HG02885 (cell line): Measurements from ENCODE around the gene NALF2.

Experiments used
- ATAC-seq: cut with Tn5 transposase; IDR thresholded peaks from one replicate; pipeline ENCODE4 v1.9.1; 2021; ENCODE audit warnings: mild to moderate bottlenecking; ENCODE audit not compliant: unreplicated experiment, poor library complexity

Gene NALF2

GRCh38 chrX:69523314-69523713, 19.2 kb downstream of the NALF2 start:
- no peak for ATAC-seq

DNA sequence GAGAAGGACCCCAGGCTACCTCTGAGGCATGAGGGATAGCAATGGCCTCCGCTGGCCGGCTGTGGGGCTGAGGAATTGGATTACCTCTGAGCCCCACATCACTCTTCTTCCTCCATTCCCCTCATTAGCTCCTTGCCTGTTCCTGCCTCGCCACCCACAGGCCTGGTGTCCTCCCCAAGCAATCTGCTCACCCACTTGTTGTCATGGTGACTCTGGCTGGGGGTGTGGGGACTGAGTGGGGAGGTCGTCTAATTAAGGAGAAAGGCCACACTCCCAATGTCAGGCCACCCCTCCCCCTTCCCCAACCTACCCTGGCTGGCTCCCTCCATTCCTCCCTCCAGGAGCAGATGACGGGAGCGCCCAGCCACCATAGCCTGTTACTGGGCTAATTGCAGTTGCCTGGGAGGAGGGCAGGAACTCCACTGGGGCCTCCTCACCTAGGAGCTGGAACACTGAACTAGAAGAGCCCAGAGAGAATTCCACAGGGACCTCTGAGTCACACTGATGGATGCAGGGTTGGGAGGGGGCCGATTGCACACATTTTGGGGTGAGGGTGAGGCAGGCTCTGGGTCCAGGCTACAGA, 20.7 kb downstream of the NALF2 start:
- no peak for ATAC-seq

GRCh38 chrX:69530306-69530705, 26.2 kb downstream of the NALF2 start:
- ATAC-seq = no peak

DNA sequence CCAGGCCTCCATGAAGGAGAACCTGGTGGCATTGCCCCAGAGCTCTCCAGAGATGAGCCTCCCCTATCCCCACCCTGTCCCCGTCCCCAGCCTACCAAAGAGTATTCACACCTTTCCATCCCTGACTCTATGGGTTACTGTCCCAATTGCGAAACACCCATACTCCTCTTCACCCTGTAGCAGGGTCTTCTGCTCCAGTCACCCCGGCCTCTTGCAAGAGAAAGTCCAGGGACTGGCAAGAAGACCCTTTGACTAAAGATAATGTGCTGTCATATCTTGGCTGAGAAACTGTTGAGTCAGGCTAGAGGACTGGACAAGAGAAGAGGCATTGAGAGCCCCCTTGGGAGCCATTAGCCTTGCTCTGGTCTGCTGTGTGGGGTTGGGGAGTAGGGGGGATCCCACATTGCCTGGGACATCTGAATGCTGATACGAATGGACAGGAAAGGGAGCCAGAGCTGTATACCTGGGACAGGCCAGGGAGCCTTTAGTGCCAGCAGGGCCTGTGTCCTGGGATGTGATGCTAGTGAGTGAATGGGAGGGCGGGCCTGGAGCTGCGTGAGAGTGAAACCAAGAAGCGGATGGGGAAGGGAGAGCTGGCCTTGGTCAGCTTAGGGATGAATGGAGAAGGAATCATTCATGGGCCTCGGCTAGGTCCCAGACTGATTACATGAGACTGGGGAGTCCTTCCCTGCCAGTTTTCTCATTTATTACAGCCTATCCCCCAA, 27.1 kb downstream of the NALF2 start:
- ATAC-seq = no peak

GRCh38 chrX:69535661-69536060, 31.5 kb downstream of the NALF2 start:
- no peak for ATAC-seq

DNA sequence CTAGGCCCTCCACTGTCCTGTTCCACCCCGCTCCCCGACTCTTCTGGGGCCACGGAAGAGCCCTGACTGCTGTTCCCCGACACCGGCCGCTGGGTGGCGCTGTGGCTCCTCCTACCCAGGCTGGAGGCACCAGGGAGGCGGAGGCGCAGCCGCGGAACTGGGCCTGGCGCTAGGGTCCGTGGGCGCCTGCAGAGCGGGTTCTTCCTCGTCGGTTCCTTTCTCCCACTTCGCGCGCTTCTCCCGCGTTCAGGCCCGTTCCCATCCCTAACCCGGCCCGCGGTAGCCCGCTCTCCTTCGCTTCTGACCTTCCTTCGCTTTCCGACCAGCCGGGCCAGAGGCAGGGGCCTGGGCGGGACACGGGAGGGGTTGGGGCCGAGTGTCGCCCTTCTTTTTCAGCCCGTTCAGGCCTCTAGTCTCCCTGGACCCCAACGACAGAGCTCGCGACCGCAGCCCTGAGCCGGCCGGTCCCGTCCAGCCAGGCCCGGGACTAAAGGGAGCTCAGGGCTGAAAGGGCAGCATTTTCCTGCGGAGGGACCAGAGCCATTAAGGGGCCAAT, 34.3 kb downstream of the NALF2 start:
- peak; percentile 89 for ATAC-seq

GRCh38 chrX:69539437-69539836, 35.3 kb downstream of the NALF2 start:
- ATAC-seq = peak; percentile 43

- ATAC-seq = no peak
Observed at GRCh38 chrX:69541956-69542355, 37.8 kb downstream of the NALF2 start.

GRCh38 chrX:69543572-69543971, 39.4 kb downstream of the NALF2 start:
- ATAC-seq = no peak

- ATAC-seq = no peak
Observed at GRCh38 chrX:69546417-69546816, 42.3 kb downstream of the NALF2 start.

DNA sequence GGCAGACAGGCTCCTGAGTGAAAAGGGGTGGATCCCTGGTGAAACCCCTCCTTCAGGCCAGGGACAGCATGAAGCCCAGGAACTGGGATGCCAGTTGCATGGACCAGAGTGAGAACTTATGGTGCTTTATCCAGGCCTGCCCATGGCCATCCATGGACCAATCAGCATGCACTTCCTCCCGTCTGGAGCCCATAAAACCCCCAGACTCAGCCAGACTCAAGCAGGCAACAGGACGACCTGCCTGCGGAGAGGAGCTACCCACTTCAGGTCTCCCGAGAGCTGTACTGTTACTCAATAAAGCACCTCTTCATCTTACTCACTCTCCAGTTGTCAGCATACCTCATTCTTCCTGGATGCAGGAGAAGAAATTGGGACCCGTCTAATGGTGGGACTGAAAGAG, 42.9 kb downstream of the NALF2 start:
- ATAC-seq = no peak

DNA sequence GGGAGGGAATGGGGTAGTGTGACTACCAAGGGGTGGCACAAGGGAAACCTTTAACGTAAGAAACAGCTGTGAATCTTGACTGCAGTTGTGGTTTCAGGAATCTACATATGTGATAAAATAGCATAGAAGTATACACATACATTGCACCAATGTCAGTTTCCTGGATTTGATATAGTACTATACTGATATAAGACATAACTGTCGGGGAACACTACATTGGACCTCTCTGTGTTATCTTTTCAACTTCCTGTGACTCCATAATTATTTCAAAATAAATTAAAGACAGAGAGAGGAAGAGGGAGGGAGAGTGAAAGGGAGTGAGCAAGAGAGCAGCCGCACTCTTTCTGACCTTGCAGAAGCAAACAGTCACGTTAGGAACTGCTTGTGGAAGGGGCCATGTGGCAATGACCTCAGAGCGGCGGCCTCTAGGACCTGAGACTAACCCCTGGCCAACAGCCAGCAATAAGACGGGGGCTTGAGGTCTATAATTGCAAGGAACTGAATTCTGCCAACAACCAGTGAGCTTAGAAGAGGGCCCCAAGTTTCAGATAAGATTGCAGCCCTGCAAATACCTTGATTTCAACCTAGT, 47.4 kb downstream of the NALF2 start:
- no peak for ATAC-seq

DNA sequence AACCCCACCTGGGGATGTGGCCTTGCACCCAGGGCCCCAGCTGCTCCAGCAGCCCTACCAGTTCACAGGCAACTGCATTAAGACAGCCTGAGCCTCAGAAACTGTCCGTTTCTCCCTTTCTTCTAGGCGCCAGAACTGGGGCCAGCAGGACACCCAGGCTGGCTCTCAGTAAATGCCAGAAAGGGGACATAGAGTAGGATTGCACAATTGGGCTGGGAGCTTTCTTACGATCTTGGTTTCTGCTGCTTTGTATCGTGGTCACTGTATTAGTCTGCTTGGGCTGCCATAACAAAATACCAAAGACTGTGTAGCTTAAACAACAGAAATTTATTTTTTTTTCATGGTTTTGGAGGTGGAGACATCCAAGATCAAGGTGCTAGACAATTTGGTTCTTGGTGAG, 48.4 kb downstream of the NALF2 start:
- ATAC-seq = no peak
